GM12878 (cell line): ENCODE data around the gene EXOC8. TPM values are rescaled to one million over a fixed set of nuclear protein-coding genes. Genes with fewer than 3 reads are reported as not detected.
A peak's percentile ranks its signal among the peaks of the same experiment; 100 is the strongest.

Experiments
- ASH2L ChIP-seq: fragments of 300-600, 200-600 bp; sonication (generic); IDR thresholded peaks from 2 replicates; pipeline ENCODE4 v1.6.1; 2017; ENCODE audit warnings: low read depth, mild to moderate bottlenecking, borderline replicate concordance
- CHD4 ChIP-seq: fragments of 200-600 bp; sonication (generic); IDR thresholded peaks from 2 replicates; pipeline ENCODE4 v1.6.1; 2016; ENCODE audit warnings: mild to moderate bottlenecking
- CREB1 ChIP-seq: IDR thresholded peaks from 2 replicates; pipeline ENCODE4 v1.6.1; 2012; ENCODE audit warnings: low read depth, mild to moderate bottlenecking, inconsistent platforms
- FOXK2 ChIP-seq: fragments of 450-650 bp; IDR thresholded peaks from 2 replicates; pipeline ENCODE4 v1.6.1; 2017; ENCODE audit warnings: mild to moderate bottlenecking, moderate library complexity
- IRF4 ChIP-seq: IDR thresholded peaks from 2 replicates; pipeline ENCODE4 v1.6.1; 2011; ENCODE audit warnings: low read depth, low read length
- JUNB ChIP-seq: IDR thresholded peaks from 2 replicates; pipeline ENCODE4 v1.6.1; 2016; ENCODE audit warnings: antibody characterized with exemption, mild to moderate bottlenecking
- KAT2A ChIP-seq: conservative IDR thresholded peaks from 2 replicates; pipeline ENCODE4 v1.6.1; 2011; ENCODE audit warnings: low read depth, low read length; ENCODE audit not compliant: control insufficient read depth
- KLF5 ChIP-seq: fragments of 450-650 bp; IDR thresholded peaks from 2 replicates; pipeline ENCODE4 v1.6.1; 2014; ENCODE audit warnings: mild to moderate bottlenecking; ENCODE audit not compliant: partially characterized antibody
- LARP7 ChIP-seq: fragments of 450-650 bp; IDR thresholded peaks from 2 replicates; pipeline ENCODE4 v1.6.1; 2017; ENCODE audit warnings: mild to moderate bottlenecking
- MXI1 ChIP-seq: fragments of 150-350 bp; IDR thresholded peaks from 2 replicates; pipeline ENCODE4 v1.6.1; 2011; ENCODE audit warnings: low read depth, mild to moderate bottlenecking, inconsistent platforms, low read length, improper control_type of control experiment
- MYB ChIP-seq: fragments of 150-350 bp; IDR thresholded peaks from 2 replicates; pipeline ENCODE4 v1.6.1; 2014; ENCODE audit warnings: mild to moderate bottlenecking, low read depth, low read length, borderline replicate concordance
- NR2F1 ChIP-seq: fragments of 450-650 bp; conservative IDR thresholded peaks from 2 replicates; pipeline ENCODE4 v1.6.1; 2017; ENCODE audit warnings: mild to moderate bottlenecking
- NRF1 ChIP-seq: conservative IDR thresholded peaks from 2 replicates; pipeline ENCODE4 v1.6.1; 2011; ENCODE audit warnings: mild to moderate bottlenecking, low read depth, low read length, improper control_type of control experiment
- RB1 ChIP-seq: fragments of 450-650 bp; formaldehyde crosslinking; IDR thresholded peaks from 2 replicates; pipeline ENCODE4 v1.6.1; 2017; ENCODE audit warnings: mild to moderate bottlenecking, borderline replicate concordance
- RCOR1 ChIP-seq: conservative IDR thresholded peaks from 2 replicates; pipeline ENCODE4 v1.6.1; 2012; ENCODE audit warnings: low read depth, low read length, improper control_type of control experiment
- SKIL ChIP-seq: fragments of 450-650 bp; IDR thresholded peaks from 2 replicates; pipeline ENCODE4 v1.6.1; 2017; ENCODE audit warnings: mild to moderate bottlenecking, low read depth, inconsistent platforms; ENCODE audit not compliant: poor library complexity, severe bottlenecking
- SMARCA5 ChIP-seq: fragments of 450-650 bp; IDR thresholded peaks from 2 replicates; pipeline ENCODE4 v1.6.1; 2017; ENCODE audit warnings: mild to moderate bottlenecking
- SMC3 ChIP-seq: IDR thresholded peaks from 2 replicates; pipeline ENCODE4 v1.6.1; 2011; ENCODE audit warnings: low read length, improper control_type of control experiment, borderline replicate concordance
- SUZ12 ChIP-seq: fragments of 200-600 bp; sonication (generic); IDR thresholded peaks from one replicate; pipeline ENCODE4 v1.6.1; 2018; ENCODE audit warnings: antibody characterized with exemption, mild to moderate bottlenecking; ENCODE audit not compliant: unreplicated experiment
- USF1 ChIP-seq: IDR thresholded peaks from 2 replicates; pipeline ENCODE4 v1.6.1; 2011; ENCODE audit warnings: borderline replicate concordance, low read depth, mild to moderate bottlenecking, moderate library complexity, mixed read lengths, low read length; ENCODE audit not compliant: insufficient read depth; ENCODE audit errors: extremely low read length
- ZSCAN29 ChIP-seq: fragments of 450-650 bp; IDR thresholded peaks from 2 replicates; pipeline ENCODE4 v1.6.1; 2017; ENCODE audit warnings: mild to moderate bottlenecking, moderate library complexity
- polyA plus RNA-seq, 11 experiments: library from polyadenylated mRNA; depleted of rRNA in 4 of 11; unstranded in 6 of 11; stranded (reverse) in 5 of 11; fragments of >200 nt; fragmentation: Nextera tagmentation in 4 of 11; fragmentation: Illumina TruSeq in 1 of 11; extraction: Ambion mirVana in 4 of 11; extraction: Trizol in 1 of 11; gene quantifications; 1 replicate in 1 of 11; 2 replicates in 10 of 11; pipeline versions ENCODE4 v1.2.1 to v1.2.3, GENCODE V29; 2011 to 2016; ENCODE audit warnings: inconsistent platforms in 2 of 11, missing spikeins in 2 of 11, low read depth in 1 of 11
- total RNA-seq, 4 experiments: library from RNA; depleted of rRNA in 3 of 4; stranded (reverse); fragments of >200 nt in 3 of 4; fragmentation: Illumina TruSeq in 1 of 4; extraction: Trizol in 1 of 4; gene quantifications; 2 replicates each; pipeline versions ENCODE4 v1.2.1 to v1.2.3, GENCODE V29; 2013 to 2021
- TF ChIP-seq, protein P1 (sequence below): fragments of 450-650 bp; IDR thresholded peaks from 2 replicates; pipeline ENCODE4 v1.6.1; 2017; ENCODE audit warnings: mild to moderate bottlenecking, moderate library complexity
- TF ChIP-seq, protein P2 (sequence below): IDR thresholded peaks from 2 replicates; pipeline ENCODE4 v1.6.1; 2011; ENCODE audit warnings: low read depth, low read length, improper control_type of control experiment, borderline replicate concordance

Gene EXOC8
- total and polyA plus RNA-seq, 10 of the 15 experiments (the other 5 are each of a cell fraction or from before 2014, with no cell fraction given): 2.0 to 11.3 (median 6.3) TPM

DNA sequence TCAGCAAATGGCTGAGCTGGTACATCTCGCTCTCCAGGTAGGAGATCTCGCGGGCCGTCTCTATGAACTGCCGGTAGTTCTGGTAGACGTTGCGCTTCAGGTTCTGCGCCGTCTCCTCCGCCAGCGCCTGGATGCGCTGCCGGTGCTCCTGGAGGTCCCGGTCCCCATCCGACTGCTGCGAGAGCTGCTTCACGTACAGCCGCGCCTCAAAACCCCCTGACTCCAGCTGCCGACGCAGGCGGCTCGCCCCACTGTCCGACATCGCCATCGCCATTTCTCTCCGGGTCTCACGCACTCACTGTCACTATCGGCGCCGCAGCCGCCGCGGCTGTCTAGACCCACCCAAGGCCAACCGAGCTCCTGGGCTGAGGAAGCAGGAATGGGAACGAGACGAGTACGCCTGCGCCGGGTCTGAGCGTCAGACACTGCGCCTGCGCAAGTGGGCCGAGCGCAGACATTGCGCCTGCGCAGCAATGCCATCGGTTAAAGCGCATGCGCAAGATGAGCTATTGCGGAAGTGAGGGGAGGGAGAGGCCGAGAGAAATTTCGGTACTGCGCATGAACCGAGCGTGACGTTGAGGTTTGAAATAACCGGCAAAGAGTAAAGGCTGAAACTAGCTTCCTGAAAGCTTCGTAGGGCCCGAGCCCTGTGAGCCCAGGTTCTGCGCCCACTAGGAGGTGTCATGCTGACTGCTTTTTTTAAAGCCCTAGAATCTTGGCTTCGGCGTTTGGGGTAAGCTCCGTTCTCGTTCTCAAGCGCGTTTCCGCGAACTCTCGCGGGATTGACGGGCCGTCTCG lies at the start of gene EXOC8 (continued):
- TF ChIP-seq LARP7 (peak; percentile 77), CREB1 (peak; percentile 65; the same call in 1 of the 2 replicates), KLF5 (no peak), SUZ12 (no peak), KAT2A (no peak), FOXK2 (no peak), RCOR1 (peak; percentile 94; the same call in 1 of the 2 replicates), ZSCAN29 (no peak), MXI1 (peak; percentile 62), USF1 (no peak), CHD4 (no peak), SKIL (no peak), SMARCA5 (peak; percentile 44; the same call in 1 of the 2 replicates), MYB (no peak), SMC3 (no peak), NR2F1 (no peak), RB1 (peak; percentile 20; the same call in 1 of the 2 replicates), JUNB (no peak), NRF1 (peak; percentile 100), ASH2L (no peak; the same call in 1 of the 2 replicates), IRF4 (no peak)
- TF ChIP-seq, protein P1, sequence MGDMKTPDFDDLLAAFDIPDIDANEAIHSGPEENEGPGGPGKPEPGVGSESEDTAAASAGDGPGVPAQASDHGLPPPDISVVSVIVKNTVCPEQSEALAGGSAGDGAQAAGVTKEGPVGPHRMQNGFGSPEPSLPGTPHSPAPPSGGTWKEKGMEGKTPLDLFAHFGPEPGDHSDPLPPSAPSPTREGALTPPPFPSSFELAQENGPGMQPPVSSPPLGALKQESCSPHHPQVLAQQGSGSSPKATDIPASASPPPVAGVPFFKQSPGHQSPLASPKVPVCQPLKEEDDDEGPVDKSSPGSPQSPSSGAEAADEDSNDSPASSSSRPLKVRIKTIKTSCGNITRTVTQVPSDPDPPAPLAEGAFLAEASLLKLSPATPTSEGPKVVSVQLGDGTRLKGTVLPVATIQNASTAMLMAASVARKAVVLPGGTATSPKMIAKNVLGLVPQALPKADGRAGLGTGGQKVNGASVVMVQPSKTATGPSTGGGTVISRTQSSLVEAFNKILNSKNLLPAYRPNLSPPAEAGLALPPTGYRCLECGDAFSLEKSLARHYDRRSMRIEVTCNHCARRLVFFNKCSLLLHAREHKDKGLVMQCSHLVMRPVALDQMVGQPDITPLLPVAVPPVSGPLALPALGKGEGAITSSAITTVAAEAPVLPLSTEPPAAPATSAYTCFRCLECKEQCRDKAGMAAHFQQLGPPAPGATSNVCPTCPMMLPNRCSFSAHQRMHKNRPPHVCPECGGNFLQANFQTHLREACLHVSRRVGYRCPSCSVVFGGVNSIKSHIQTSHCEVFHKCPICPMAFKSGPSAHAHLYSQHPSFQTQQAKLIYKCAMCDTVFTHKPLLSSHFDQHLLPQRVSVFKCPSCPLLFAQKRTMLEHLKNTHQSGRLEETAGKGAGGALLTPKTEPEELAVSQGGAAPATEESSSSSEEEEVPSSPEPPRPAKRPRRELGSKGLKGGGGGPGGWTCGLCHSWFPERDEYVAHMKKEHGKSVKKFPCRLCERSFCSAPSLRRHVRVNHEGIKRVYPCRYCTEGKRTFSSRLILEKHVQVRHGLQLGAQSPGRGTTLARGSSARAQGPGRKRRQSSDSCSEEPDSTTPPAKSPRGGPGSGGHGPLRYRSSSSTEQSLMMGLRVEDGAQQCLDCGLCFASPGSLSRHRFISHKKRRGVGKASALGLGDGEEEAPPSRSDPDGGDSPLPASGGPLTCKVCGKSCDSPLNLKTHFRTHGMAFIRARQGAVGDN: peak; percentile 96
- TF ChIP-seq, protein P2, sequence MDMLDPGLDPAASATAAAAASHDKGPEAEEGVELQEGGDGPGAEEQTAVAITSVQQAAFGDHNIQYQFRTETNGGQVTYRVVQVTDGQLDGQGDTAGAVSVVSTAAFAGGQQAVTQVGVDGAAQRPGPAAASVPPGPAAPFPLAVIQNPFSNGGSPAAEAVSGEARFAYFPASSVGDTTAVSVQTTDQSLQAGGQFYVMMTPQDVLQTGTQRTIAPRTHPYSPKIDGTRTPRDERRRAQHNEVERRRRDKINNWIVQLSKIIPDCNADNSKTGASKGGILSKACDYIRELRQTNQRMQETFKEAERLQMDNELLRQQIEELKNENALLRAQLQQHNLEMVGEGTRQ: no peak
